GM18519 (cell line): ENCODE data around the gene FIGNL2.

Source experiments
- ATAC-seq: cut with Tn5 transposase; IDR thresholded peaks from one replicate; pipeline ENCODE4 v1.9.1; 2021; ENCODE audit warnings: mild to moderate bottlenecking, moderate library complexity; ENCODE audit not compliant: unreplicated experiment, low FRiP score

FIGNL2 gene

GRCh38 chr12:51860986-51861385 is 12.5 kb upstream of the FIGNL2 start:
- ATAC-seq, result no peak

- ATAC-seq, result no peak
These were observed 7.3 kb upstream of the FIGNL2 start for GRCh38 chr12:51855586-51856428.

- ATAC-seq, result no peak
These were observed 4.1 kb upstream of the FIGNL2 start for GRCh38 chr12:51852404-51853137.

- no peak for ATAC-seq
These were observed 3.1 kb upstream of the FIGNL2 start for GRCh38 chr12:51851413-51852124.

- no peak for ATAC-seq
These were observed 2.4 kb upstream of the FIGNL2 start for GRCh38 chr12:51850965-51851299.

GRCh38 chr12:51850081-51850964 is 1.8 kb upstream of the FIGNL2 start:
- no peak for ATAC-seq

GRCh38 chr12:51848841-51849735 is 570 bp upstream of the FIGNL2 start:
- no peak for ATAC-seq

GRCh38 chr12:51847643-51848325 is 734 bp downstream of the FIGNL2 start:
- ATAC-seq, result no peak

GRCh38 chr12:51846911-51847642 is 1.4 kb downstream of the FIGNL2 start:
- no peak for ATAC-seq

- ATAC-seq, result no peak
These were observed 2.2 kb downstream of the FIGNL2 start for GRCh38 chr12:51846271-51846691.

- ATAC-seq, result no peak
These were observed 3.0 kb downstream of the FIGNL2 start for GRCh38 chr12:51845482-51845881.

GRCh38 chr12:51844854-51845253 is 3.7 kb downstream of the FIGNL2 start:
- ATAC-seq, result no peak

GRCh38 chr12:51841727-51842126 is 6.8 kb downstream of the FIGNL2 start:
- ATAC-seq, result no peak

- ATAC-seq, result no peak
These were observed 7.6 kb downstream of the FIGNL2 start for GRCh38 chr12:51840966-51841365.

GRCh38 chr12:51839310-51839947 is 9.1 kb downstream of the FIGNL2 start:
- no peak for ATAC-seq

GRCh38 chr12:51838762-51839161 is 9.8 kb downstream of the FIGNL2 start:
- no peak for ATAC-seq

GRCh38 chr12:51838036-51838435 is 10.5 kb downstream of the FIGNL2 start:
- ATAC-seq, result no peak

- ATAC-seq, result no peak
These were observed 11.2 kb downstream of the FIGNL2 start for GRCh38 chr12:51837286-51837685.
